ENCODE measurements around the gene FIS1.

DNA sequence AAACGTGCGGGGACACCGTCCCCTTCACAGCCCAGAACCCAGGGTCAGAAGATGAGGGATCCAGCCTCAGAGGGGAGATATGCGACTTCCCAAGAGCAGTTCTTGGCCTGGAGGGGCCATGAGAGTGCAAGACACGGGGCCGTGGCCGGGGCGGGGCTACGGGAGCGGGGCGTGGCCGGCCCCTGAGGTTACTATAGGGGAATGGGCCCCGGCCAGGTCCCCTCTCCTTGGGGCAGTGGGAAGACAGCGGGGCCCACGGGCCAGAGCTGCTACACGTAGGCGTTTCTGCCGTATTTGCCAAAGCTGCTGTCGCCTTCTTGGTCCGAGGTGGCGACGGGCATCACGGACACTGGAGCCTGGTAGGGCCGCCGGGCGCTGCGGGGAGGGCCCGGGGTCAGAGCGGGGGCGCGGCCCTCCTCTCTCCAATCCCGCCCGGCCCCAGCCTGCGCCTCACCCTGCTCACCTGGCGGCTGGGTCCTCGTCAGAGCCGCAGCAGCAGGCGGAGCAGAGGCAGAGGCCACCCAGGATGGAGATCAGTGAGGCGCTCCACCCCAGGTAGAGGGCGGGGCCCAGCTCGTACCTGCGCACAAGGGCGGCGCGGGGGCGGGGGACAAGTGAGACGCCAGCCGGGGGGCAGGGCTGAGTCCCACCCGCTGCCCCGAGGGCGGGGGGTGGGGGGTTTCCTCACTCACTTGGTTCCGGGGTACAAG is 12.6 kb downstream of the FIS1 start:
- TF ChIP-seq POLR2A (IDR thresholded peaks at IDR 0.05) (no peak), POLR2AphosphoS5 (IDR thresholded peaks at IDR 0.05) (no peak)
- TF ChIP-seq, protein P1, sequence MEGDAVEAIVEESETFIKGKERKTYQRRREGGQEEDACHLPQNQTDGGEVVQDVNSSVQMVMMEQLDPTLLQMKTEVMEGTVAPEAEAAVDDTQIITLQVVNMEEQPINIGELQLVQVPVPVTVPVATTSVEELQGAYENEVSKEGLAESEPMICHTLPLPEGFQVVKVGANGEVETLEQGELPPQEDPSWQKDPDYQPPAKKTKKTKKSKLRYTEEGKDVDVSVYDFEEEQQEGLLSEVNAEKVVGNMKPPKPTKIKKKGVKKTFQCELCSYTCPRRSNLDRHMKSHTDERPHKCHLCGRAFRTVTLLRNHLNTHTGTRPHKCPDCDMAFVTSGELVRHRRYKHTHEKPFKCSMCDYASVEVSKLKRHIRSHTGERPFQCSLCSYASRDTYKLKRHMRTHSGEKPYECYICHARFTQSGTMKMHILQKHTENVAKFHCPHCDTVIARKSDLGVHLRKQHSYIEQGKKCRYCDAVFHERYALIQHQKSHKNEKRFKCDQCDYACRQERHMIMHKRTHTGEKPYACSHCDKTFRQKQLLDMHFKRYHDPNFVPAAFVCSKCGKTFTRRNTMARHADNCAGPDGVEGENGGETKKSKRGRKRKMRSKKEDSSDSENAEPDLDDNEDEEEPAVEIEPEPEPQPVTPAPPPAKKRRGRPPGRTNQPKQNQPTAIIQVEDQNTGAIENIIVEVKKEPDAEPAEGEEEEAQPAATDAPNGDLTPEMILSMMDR (IDR thresholded peaks at IDR 0.05): no peak
